MCF 10A (cell line): Measurements from ENCODE around the gene PLA2G4E. TPM values are rescaled to one million over a fixed set of nuclear protein-coding genes. Genes with fewer than 3 reads are reported as not detected.

Experiments
- BruUV-seq: library from RNA; stranded (reverse); fragments of 400-500 nt; replicated peaks from 2 replicates; lab custom pipeline; 2021; lab: Mats Ljungman, UMichigan
- CTCF ChIA-PET: fragments of 300-600 bp; sonication (Branson Sonifier 250); formaldehyde crosslinking; extraction: SDS; loops from one replicate; lab custom pipeline; 2021; ENCODE audit warnings: antibody characterized with exemption, inconsistent platforms; lab: Yijun Ruan, JAX
- POLR2A ChIA-PET: fragments of 300-600, 350-650 bp; sonication (Branson Sonifier 250); formaldehyde crosslinking; extraction: SDS; loops from one replicate; lab custom pipeline; 2020; ENCODE audit warnings: antibody characterized with exemption, inconsistent platforms; lab: Yijun Ruan, JAX
- DNase-seq: peaks from one replicate; pipeline ENCODE4 v3.0.0-alpha.2; 2018; ENCODE audit not compliant: unreplicated experiment
- H3K27ac Mint-ChIP-seq: one replicate; pipeline ENCODE4 v1.8.0; 2022; ENCODE audit warnings: mild to moderate bottlenecking, low read depth, mixed read lengths; ENCODE audit not compliant: unreplicated experiment
- H3K27me3 Mint-ChIP-seq: one replicate; pipeline ENCODE4 v1.8.0; 2022; ENCODE audit warnings: mixed read lengths; ENCODE audit not compliant: insufficient read depth, unreplicated experiment
- H3K36me3 Mint-ChIP-seq: one replicate; pipeline ENCODE4 v1.8.0; 2022; ENCODE audit warnings: mild to moderate bottlenecking, moderate library complexity, mixed read lengths; ENCODE audit not compliant: insufficient read depth, unreplicated experiment
- H3K4me1 Mint-ChIP-seq: one replicate; pipeline ENCODE4 v1.8.0; 2022; ENCODE audit warnings: mixed read lengths; ENCODE audit not compliant: insufficient read depth, unreplicated experiment
- H3K4me3 Mint-ChIP-seq: one replicate; pipeline ENCODE4 v1.8.0; 2022; ENCODE audit warnings: mild to moderate bottlenecking, moderate library complexity, mixed read lengths; ENCODE audit not compliant: unreplicated experiment
- H3K9me3 Mint-ChIP-seq: one replicate; pipeline ENCODE4 v1.8.0; 2022; ENCODE audit warnings: mixed read lengths; ENCODE audit not compliant: unreplicated experiment
- CTCF ChIP-seq: fragments of 200-600 bp; IDR thresholded peaks from one replicate; pipeline ENCODE4 v1.8.0; 2022; ENCODE audit warnings: antibody characterized with exemption, mild to moderate bottlenecking; ENCODE audit not compliant: unreplicated experiment
- intact Hi-C: fragments of 100-400 bp; cut with micrococcal nuclease; formaldehyde crosslinking; loops from 2 replicates; pipeline ENCODE4 v1.14.1; 2022
- total RNA-seq: library from RNA; stranded (reverse); gene quantifications from 2 replicates; pipeline ENCODE4 v1.2.3, GENCODE V29; 2022

Gene PLA2G4E
- total RNA-seq, 1 experiment from 2014 or later: 0.12 TPM

- POLR2A ChIA-PET: interaction anchor here (1.0 to 4.1 kb wide), 6 partner anchors 10 to 150 kb away, joined by 3 to 28 read pairs (median 4); partner anchors contain the start of gene EHD4
- H3K4me1 Mint-ChIP-seq: no peaks in the 10 kb centered on the region
- no peaks in the 10 kb centered on the region for H3K27me3 Mint-ChIP-seq
- H3K36me3 Mint-ChIP-seq: no peaks in the 10 kb centered on the region
- CTCF ChIA-PET: interaction anchor here (0.6 to 9.5 kb wide), 42 partner anchors 10 to 1441 kb away, joined by 3 to 159 read pairs (median 4); partner anchors contain the start of genes PLA2G4D, PLA2G4E and PLA2G4F
- H3K4me3 Mint-ChIP-seq: no peak overlapping the region
- no peak for DNase-seq
- intact Hi-C loops: loop anchor here (1.0 kb wide), 3 partner anchors 70 to 145 kb away; no protein-coding TSS in a partner anchor
- BruUV-seq: no TSS peak
- no peak for TF ChIP-seq CTCF
- H3K9me3 Mint-ChIP-seq: no peaks in the 10 kb centered on the region
- no peak overlapping the region for H3K27ac Mint-ChIP-seq
Observed at GRCh38 chr15:41988896-41989572, 31.8 kb downstream of the PLA2G4E start.

GRCh38 chr15:41987925-41988275, 32.9 kb downstream of the PLA2G4E start:
- H3K4me3 Mint-ChIP-seq: no peak overlapping the region
- TF ChIP-seq CTCF: no peak
- ChIA-PET CTCF (interaction anchor here (0.7 to 9.5 kb wide), 12 partner anchors 12 to 147 kb away, joined by 3 to 159 read pairs (median 4); partner anchors contain the start of gene PLA2G4D), POLR2A (interaction anchor here (4.1 kb wide), 1 partner anchor 69 kb away, joined by 28 read pairs; no protein-coding TSS in a partner anchor)
- no TSS peak for BruUV-seq
- no peak for DNase-seq
- H3K27me3 Mint-ChIP-seq: no peaks in the 10 kb centered on the region
- H3K36me3 Mint-ChIP-seq: no peaks in the 10 kb centered on the region
- no peak overlapping the region for H3K27ac Mint-ChIP-seq
- intact Hi-C loops: no loop called here
- no peaks in the 10 kb centered on the region for H3K4me1 Mint-ChIP-seq
- H3K9me3 Mint-ChIP-seq: no peaks in the 10 kb centered on the region

- DNase-seq: no peak
- H3K4me1 Mint-ChIP-seq: no peaks in the 10 kb centered on the region
- no peak overlapping the region for H3K4me3 Mint-ChIP-seq
- intact Hi-C loops: no loop called here
- no peak for TF ChIP-seq CTCF
- H3K36me3 Mint-ChIP-seq: no peaks in the 10 kb centered on the region
- H3K9me3 Mint-ChIP-seq: no peaks in the 10 kb centered on the region
- no peaks in the 10 kb centered on the region for H3K27me3 Mint-ChIP-seq
- no TSS peak for BruUV-seq
- no peak overlapping the region for H3K27ac Mint-ChIP-seq
- ChIA-PET CTCF (interaction anchor here (0.6 to 9.5 kb wide), 10 partner anchors 10 to 195 kb away, joined by 3 to 159 read pairs (median 4); no protein-coding TSS in a partner anchor), POLR2A (interaction anchor here (0.6 to 4.1 kb wide), 3 partner anchors 13 to 131 kb away, joined by 3 to 28 read pairs (median 3); no protein-coding TSS in a partner anchor)
Observed at GRCh38 chr15:41987246-41987924, 33.5 kb downstream of the PLA2G4E start.
